ENCODE measurements around the gene GABBR2. TPM values are rescaled to one million over a fixed set of nuclear protein-coding genes. Genes with fewer than 3 reads are reported as not detected.

The GABBR2 gene
- total and polyA plus RNA-seq, 9 of the 15 experiments (the other 6 are each of a cell fraction or from before 2014, with no cell fraction given): 0.15 to 1.9 (median 0.32) TPM

DNA sequence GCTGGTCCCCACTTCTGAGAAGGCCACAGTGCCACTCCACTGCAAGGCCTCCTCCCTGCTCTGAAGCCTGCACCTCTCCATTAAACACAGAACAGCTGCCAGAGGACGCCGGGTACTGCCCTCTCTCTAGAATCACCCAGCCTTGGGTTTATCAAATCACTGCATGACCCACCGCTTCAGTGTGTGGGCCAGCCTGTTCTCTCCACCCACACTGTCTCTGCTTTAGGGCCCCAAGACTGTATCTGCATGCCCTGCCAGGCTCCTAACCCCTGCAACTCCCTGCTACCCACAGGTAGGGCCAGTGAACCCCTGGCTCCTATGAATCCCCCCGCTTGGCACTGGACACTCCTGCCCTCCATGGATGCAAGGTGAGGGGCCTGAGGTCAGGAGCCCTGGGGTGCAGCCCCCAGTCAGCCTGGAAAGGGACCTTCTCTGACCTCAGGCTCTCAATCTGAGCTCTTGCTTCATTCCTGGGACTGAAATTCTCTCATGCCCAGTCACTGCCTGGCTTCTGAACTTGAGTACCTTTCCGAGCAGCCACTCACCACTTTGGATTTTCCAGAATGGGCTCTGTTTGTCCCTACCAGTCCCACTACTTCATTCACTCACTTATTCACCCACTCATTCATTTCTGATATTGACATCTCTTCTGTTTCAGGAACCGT lies 206.3 kb downstream of the GABBR2 start:
- no peak overlapping the region for H3K27ac ChIP-seq (ENCODE audit: extremely low read depth, low read depth, low read length)
- 43% methylated on average over 5 of the region's 6 CpGs for WGBS (ENCODE audit: insufficient coverage, low coverage, missing lambda C conversion rate)
- H3K79me2 ChIP-seq (ENCODE audit: control insufficient read depth, insufficient read depth, low read length): no peaks in the 10 kb centered on the region
- CTCF ChIA-PET (ENCODE audit: low intra/inter-chr PET ratio): no interaction called here
- H3K9ac ChIP-seq (ENCODE audit: insufficient read depth in 1 of 2, low read depth in 2 of 2, low read length in 2 of 2): no peak overlapping the region
- H3K4me3 ChIP-seq: no peak overlapping the region
- ATAC-seq: no peak
- H3K4me2 ChIP-seq (ENCODE audit: insufficient read depth, low read length): no peak overlapping the region
- H3K4me1 ChIP-seq (replicated peaks in 1 of 2; ENCODE audit: control insufficient read depth in 2 of 2, insufficient read depth in 2 of 2, low read length in 2 of 2): peaks cover 0 to 3% of the 10 kb centered on the region in 2 experiments; a peak in 2 of 5 replicates
- in situ Hi-C loops (cut with MboI) (no loop called here), intact Hi-C loops (cut with micrococcal nuclease) (no loop called here)
- no peaks in the 10 kb centered on the region for H3K9me1 ChIP-seq (ENCODE audit: control insufficient read depth, insufficient read depth, low read length)
- BruUV-seq (replicated peaks): no TSS peak
- H2AFZ ChIP-seq (ENCODE audit: low read depth, low read length): no peak overlapping the region
- H3K9me3 ChIP-seq (replicated peaks; ENCODE audit: control insufficient read depth, insufficient read depth, low read depth, low read length): no peaks in the 10 kb centered on the region
- POLR2A ChIA-PET: interaction anchor here (0.6 to 1.0 kb wide), 2 partner anchors 10 to 17 kb away, joined by 3 to 4 read pairs; no protein-coding TSS in a partner anchor
- no peak for DNase-seq (ENCODE audit: extremely low read depth in 1 of 4, low spot score in 3 of 4)
- no peaks in the 10 kb centered on the region for H4K20me1 ChIP-seq (replicated peaks; ENCODE audit: control insufficient read depth, insufficient read depth, low read length)
- no peaks in the 10 kb centered on the region for H3K36me3 ChIP-seq (ENCODE audit: control insufficient read depth, insufficient read depth, low read length)
- FAIRE-seq: no peak
- no peaks in the 10 kb centered on the region; a peak in 1 of 5 replicates for H3K27me3 ChIP-seq (ENCODE audit: control insufficient read depth in 2 of 2, insufficient read depth in 2 of 2, low read length in 2 of 2)
- TF ChIP-seq MAZ (CRISPR knock-in tag; conservative IDR thresholded peaks at IDR 0.05 in 1 of 2, IDR thresholded peaks at IDR 0.05 in 1 of 2) (no peak), HDAC8 (tag; IDR thresholded peaks at IDR 0.05) (no peak), HLTF (IDR thresholded peaks at IDR 0.05) (no peak), JUN (IDR thresholded peaks at IDR 0.05; ENCODE audit: borderline replicate concordance, low read depth, low read length) (no peak), JUN (CRISPR knock-in tag; IDR thresholded peaks at IDR 0.05; ENCODE audit: borderline replicate concordance) (no peak), MEIS2 (IDR thresholded peaks at IDR 0.05; ENCODE audit: partially characterized antibody) (no peak), GTF2F1 (IDR thresholded peaks at IDR 0.05; ENCODE audit: low read depth, low read length) (no peak), HDAC6 (IDR thresholded peaks at IDR 0.05; ENCODE audit: low read depth, low read length) (no peak), ZBTB43 (CRISPR knock-in tag; IDR thresholded peaks at IDR 0.05) (no peak), EGR1 (conservative IDR thresholded peaks at IDR 0.05) (no peak), CSDE1 (IDR thresholded peaks at IDR 0.05) (no peak), ZNF384 (IDR thresholded peaks at IDR 0.05; ENCODE audit: low read depth, low read length) (no peak), DNMT1 (IDR thresholded peaks at IDR 0.05) (no peak), ELF1 (tag; IDR thresholded peaks at IDR 0.05) (no peak), GTF2A2 (tag; IDR thresholded peaks at IDR 0.05) (no peak)
- TF ChIP-seq, protein P1, sequence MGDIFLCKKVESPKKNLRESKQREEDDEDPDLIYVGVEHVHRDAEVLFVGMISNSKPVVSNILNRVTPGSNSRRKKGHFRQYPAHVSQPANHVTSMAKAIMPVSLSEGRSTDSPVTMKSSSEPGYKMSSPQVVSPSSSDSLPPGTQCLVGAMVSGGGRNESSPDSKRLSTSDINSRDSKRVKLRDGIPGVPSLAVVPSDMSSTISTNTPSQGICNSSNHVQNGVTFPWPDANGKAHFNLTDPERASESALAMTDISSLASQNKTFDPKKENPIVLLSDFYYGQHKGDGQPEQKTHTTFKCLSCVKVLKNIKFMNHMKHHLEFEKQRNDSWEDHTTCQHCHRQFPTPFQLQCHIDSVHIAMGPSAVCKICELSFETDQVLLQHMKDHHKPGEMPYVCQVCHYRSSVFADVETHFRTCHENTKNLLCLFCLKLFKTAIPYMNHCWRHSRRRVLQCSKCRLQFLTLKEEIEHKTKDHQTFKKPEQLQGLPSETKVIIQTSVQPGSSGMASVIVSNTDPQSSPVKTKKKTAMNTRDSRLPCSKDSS (IDR thresholded peaks at IDR 0.05; ENCODE audit: low read depth, partially characterized antibody): no peak
- TF ChIP-seq, protein P2, sequence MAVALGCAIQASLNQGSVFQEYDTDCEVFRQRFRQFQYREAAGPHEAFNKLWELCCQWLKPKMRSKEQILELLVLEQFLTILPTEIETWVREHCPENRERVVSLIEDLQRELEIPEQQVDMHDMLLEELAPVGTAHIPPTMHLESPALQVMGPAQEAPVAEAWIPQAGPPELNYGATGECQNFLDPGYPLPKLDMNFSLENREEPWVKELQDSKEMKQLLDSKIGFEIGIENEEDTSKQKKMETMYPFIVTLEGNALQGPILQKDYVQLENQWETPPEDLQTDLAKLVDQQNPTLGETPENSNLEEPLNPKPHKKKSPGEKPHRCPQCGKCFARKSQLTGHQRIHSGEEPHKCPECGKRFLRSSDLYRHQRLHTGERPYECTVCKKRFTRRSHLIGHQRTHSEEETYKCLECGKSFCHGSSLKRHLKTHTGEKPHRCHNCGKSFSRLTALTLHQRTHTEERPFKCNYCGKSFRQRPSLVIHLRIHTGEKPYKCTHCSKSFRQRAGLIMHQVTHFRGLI (CRISPR knock-in tag; IDR thresholded peaks at IDR 0.05): no peak
- TF ChIP-seq, protein P3, sequence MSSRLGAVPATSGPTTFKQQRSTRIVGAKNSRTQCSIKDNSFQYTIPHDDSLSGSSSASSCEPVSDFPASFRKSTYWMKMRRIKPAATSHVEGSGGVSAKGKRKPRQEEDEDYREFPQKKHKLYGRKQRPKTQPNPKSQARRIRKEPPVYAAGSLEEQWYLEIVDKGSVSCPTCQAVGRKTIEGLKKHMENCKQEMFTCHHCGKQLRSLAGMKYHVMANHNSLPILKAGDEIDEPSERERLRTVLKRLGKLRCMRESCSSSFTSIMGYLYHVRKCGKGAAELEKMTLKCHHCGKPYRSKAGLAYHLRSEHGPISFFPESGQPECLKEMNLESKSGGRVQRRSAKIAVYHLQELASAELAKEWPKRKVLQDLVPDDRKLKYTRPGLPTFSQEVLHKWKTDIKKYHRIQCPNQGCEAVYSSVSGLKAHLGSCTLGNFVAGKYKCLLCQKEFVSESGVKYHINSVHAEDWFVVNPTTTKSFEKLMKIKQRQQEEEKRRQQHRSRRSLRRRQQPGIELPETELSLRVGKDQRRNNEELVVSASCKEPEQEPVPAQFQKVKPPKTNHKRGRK (tag; IDR thresholded peaks at IDR 0.05): no peak

Measured in K562 (cell line).